Rectal smooth muscle tissue (tissue), 1 donor: ENCODE results near the gene PAPPA.

ENCODE experiments used
- H3K27ac ChIP-seq: one replicate; pipeline ENCODE4 v1.7.0; 2013; ENCODE audit warnings: low read depth, low read length, inconsistent platforms
- H3K27me3 ChIP-seq: one replicate; pipeline ENCODE4 v1.7.0; 2013; ENCODE audit warnings: low read length; ENCODE audit not compliant: control insufficient read depth, insufficient read depth
- H3K36me3 ChIP-seq: one replicate; pipeline ENCODE4 v1.7.0; 2013; ENCODE audit warnings: low read length; ENCODE audit not compliant: control insufficient read depth, insufficient read depth
- H3K4me1 ChIP-seq: one replicate; pipeline ENCODE4 v1.7.0; 2013; ENCODE audit warnings: low read length; ENCODE audit not compliant: control insufficient read depth, insufficient read depth
- H3K4me3 ChIP-seq: one replicate; pipeline ENCODE4 v1.7.0; 2013; ENCODE audit warnings: low read length
- H3K9ac ChIP-seq: one replicate; pipeline ENCODE4 v1.7.0; 2013; ENCODE audit warnings: low read length

The PAPPA gene

DNA sequence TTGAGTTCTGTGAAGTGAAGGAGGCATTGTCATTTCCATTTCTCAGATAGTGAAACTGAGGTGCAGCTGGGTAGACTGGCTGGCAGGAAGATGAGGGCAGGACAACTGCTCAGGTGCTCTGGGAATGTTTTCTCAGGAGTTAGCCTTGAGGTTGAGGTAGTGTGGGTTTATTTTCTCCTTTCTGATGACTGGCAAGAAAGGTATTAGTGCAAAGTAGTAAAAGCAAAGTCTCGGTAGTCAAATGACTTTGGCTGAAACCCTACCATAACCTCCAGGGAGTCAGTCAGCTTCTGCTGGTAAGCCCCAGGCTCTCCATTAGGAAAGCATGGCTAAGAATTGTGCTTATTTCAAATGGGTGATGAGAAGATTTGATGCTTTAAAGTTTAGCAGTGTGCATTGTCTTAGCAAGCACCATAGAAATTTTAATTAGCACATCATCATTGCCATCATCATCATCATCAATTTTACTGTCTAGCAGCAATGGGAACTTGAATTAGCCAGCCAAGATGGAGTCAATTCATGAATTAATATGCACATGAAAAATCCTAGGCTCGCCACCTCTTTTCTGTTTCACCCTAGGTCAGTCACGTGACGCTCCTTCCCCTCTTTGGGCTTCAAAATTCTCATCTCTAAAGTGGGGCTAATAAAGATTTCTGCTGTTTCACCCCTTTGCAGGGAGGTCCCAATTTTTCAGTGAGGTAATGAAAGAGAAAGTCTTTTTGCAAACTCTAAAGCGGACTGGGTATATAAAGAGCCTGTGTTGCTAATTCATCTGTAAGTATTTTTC, 10.7 kb upstream of the PAPPA start:
- no peak overlapping the region for H3K27ac ChIP-seq
- H3K4me1 ChIP-seq, result no peaks in the 10 kb centered on the region
- no peak overlapping the region for H3K4me3 ChIP-seq
- H3K27me3 ChIP-seq, result no peaks in the 10 kb centered on the region
- no peaks in the 10 kb centered on the region for H3K36me3 ChIP-seq
- no peak overlapping the region for H3K9ac ChIP-seq

DNA sequence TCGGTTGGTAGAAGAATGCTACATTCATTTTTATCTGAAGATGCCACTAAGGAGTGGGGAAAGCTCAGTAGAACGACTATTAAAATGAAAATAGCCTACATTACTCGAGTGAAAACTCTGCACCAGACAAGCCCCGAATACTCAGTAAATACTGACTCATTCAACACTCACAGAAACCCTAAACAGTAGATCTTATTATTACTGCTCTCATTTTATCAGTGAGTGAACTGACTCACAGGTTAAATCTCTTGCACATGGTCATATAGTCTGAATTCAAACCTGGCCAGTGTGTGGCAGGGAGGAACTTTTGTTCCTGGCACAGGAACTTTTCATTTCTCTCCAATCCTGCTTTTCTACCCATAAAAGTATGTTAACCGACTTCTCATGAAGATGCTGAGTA, 9.6 kb upstream of the PAPPA start:
- Histone ChIP-seq H3K4me1 (no peaks in the 10 kb centered on the region), H3K4me3 (no peak overlapping the region), H3K27ac (no peak overlapping the region), H3K27me3 (no peaks in the 10 kb centered on the region), H3K9ac (no peak overlapping the region), H3K36me3 (no peaks in the 10 kb centered on the region)

DNA sequence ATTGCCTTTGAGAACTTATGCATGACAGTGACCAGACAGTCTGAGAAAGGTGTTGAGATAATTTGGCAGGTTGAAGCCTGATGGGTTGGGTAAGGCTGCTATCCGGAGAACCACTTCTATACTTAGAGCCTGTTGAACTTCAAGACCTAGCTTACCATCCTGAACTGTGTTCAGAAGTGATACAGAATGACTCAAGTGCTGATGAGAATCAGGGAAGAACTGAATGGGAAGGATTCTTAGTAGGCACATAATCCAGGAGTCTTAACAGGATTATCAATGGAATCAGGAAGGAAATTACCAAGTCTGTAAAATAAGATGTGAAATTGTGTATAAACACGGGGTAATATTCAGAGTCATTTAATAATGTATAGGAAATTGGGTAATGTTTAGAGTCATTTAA, 9.0 kb upstream of the PAPPA start:
- no peaks in the 10 kb centered on the region for H3K36me3 ChIP-seq
- H3K4me3 ChIP-seq, result no peak overlapping the region
- no peaks in the 10 kb centered on the region for H3K27me3 ChIP-seq
- H3K4me1 ChIP-seq, result no peaks in the 10 kb centered on the region
- no peak overlapping the region for H3K9ac ChIP-seq
- no peak overlapping the region for H3K27ac ChIP-seq

DNA sequence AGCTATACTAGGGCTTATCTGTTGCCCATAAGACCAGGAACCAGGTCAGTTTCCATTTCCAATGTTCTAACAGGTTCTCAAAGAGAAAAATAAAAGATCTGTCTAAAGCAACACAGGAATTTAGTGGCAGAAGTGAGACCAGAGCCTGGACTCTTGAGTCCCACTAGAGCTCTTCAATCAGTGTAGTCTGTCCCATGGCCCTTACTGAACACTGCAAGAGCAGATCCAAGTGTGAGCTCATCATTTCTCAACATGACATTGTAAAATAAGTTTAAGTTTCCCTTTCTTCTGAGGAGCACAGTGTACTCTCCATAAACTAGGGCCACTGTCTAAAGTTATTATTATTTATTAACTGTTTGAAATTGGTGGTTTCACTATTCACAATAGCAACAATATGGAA, 8.6 kb upstream of the PAPPA start:
- Histone ChIP-seq H3K4me3 (no peak overlapping the region), H3K27me3 (no peaks in the 10 kb centered on the region), H3K4me1 (no peaks in the 10 kb centered on the region), H3K27ac (no peak overlapping the region), H3K9ac (no peak overlapping the region), H3K36me3 (no peaks in the 10 kb centered on the region)

DNA sequence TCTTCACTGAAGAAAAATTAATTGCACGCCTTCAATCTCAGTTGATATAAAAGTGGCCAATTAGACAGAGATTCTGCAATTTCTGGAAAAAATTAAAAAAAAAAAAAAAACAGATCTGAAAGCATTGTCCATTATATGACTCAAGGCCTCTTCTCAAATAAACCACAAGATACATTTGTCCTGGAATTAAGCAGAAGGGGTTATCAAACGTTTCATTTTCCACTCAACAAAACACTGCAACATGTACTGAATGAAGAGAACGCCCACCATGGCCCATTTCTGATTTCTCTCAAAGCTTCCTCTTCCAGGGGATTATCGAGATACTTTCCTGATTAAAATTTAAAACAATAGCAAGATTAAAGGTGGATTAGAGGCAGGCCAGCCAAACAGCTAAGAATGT, 5.8 kb upstream of the PAPPA start:
- Histone ChIP-seq H3K4me3 (no peak overlapping the region), H3K4me1 (no peaks in the 10 kb centered on the region), H3K36me3 (no peaks in the 10 kb centered on the region), H3K27me3 (no peaks in the 10 kb centered on the region), H3K27ac (no peak overlapping the region), H3K9ac (no peak overlapping the region)

DNA sequence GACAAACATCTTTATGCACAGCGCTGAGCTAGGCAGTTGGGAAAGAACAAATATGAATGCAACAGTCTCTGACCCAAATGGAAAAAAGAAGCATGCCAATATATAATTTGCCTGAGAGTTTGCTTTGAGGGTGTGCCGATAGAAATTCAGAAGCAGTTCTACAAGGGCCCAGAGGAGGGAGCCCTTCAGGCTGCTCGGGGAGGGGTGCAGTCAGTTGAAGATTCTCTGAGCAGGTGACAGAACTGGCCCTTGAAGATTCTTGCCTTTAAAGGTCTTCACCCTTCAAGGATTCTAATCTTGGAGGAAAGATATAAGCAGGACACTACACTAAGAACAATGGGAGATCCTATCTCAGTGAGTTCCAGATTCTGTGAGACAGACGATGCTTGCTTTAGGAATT, 3.7 kb upstream of the PAPPA start:
- Histone ChIP-seq H3K36me3 (no peaks in the 10 kb centered on the region), H3K9ac (no peak overlapping the region), H3K4me3 (no peak overlapping the region), H3K27ac (no peak overlapping the region), H3K4me1 (no peaks in the 10 kb centered on the region), H3K27me3 (peaks cover 3% of the 10 kb centered on the region)

DNA sequence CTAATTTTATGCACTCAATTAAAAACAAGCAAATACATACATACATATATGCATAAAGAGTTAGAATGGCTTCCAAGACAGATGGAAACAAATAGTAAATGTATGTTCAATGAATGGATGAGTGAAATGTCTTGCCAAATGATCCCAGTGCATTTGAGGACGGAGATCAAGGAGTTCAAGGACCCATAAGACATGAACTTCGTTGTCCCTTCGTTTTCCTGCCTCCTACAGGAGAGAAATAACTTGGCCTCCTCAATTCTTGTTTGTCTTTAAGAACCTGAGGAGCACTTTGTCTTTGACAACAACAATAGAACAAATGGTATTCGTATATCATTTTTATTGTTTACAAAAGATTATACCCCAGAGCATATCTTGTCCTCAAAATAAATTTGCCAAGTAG, 2.4 kb upstream of the PAPPA start:
- Histone ChIP-seq H3K27ac (no peak overlapping the region), H3K27me3 (peaks cover 9% of the 10 kb centered on the region), H3K4me1 (no peaks in the 10 kb centered on the region), H3K9ac (no peak overlapping the region), H3K4me3 (no peak overlapping the region), H3K36me3 (no peaks in the 10 kb centered on the region)

DNA sequence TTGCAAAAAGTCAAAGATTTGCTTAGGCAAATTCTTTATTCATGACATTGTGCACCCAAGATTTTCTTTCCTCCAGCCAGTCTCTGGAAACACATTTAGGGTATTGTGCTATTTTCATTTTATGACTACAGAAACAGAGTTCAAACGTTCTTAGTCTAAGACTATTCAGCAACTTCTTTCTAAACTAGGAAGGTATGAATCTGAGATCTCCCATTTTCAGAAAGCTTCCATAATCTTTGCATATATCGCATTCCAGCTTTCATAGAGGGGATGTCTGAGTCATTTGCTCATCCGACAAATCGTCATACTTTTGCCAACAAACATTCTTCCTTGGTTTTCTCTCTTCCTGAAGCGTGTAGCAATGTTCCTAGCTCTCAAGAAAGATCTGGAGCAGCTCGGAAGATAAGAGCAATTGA, 1.6 kb upstream of the PAPPA start:
- Histone ChIP-seq H3K36me3 (no peaks in the 10 kb centered on the region), H3K9ac (no peak overlapping the region), H3K4me3 (no peak overlapping the region), H3K4me1 (no peaks in the 10 kb centered on the region), H3K27me3 (peaks cover 9% of the 10 kb centered on the region), H3K27ac (no peak overlapping the region)

DNA sequence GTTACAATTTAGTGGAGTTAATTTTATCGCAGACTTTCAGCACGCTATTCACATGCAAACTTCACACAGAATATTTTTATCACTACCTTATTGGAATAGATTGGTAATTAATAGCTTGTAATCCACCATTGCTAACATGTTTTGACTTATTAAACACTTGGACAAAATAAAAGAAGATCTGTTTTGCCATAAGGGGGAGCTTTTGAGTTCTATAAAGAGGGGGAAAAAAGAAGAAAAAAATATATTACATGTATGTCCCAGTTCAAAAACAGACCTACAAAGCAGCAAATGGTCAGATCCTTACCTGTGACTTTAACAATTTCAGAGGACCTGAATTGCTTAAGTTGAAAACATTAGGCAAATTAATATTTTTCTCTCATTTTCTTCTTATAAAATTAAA, 1.2 kb upstream of the PAPPA start:
- Histone ChIP-seq H3K36me3 (no peaks in the 10 kb centered on the region), H3K9ac (no peak overlapping the region), H3K4me1 (no peaks in the 10 kb centered on the region), H3K4me3 (no peak overlapping the region), H3K27me3 (peaks cover 9% of the 10 kb centered on the region), H3K27ac (no peak overlapping the region)

DNA sequence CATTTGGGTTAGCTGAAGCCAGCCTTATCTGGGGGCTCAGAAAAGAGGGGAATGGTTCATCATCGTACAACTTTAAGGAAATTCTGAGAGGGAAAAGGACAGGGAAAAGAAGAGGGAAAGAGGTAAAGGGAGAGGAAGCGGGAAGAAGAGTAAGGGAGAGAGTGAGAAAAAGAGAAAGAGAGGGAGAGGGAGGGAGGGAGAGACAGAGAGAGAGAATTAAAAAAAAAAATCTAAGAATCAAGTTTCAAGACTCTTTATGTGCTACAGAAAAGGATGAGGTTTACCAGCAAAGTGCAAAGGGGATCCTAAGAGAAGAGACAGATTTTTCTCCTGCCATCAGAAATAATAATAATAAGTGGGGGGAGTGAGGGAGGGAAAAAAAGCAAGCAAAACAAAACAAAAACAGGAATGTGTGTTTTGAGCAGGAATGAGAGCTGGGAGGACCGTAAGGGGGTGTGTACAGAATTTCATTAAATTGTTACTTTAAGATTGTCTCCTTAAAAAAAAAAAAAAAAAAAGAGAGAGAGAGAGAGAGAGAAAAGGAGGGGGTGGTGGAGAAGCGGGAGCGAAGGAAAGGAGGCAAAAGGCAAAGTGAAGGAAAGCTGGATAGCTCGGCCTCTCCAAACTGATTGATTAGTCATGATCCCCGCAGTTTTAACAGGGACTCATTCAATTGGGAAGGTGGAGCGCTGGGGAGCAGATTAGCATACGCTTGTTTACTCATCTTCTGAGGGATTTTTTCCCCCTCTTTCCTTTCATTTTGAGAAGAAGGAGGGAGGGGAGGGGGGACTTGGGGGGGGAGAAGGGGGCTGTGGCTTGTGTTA, 438 bp upstream of the PAPPA start:
- Histone ChIP-seq H3K27ac (peak overlapping the region; percentile 50), H3K27me3 (peaks cover 9% of the 10 kb centered on the region), H3K4me3 (no peak overlapping the region), H3K36me3 (no peaks in the 10 kb centered on the region), H3K4me1 (no peaks in the 10 kb centered on the region), H3K9ac (no peak overlapping the region)

DNA sequence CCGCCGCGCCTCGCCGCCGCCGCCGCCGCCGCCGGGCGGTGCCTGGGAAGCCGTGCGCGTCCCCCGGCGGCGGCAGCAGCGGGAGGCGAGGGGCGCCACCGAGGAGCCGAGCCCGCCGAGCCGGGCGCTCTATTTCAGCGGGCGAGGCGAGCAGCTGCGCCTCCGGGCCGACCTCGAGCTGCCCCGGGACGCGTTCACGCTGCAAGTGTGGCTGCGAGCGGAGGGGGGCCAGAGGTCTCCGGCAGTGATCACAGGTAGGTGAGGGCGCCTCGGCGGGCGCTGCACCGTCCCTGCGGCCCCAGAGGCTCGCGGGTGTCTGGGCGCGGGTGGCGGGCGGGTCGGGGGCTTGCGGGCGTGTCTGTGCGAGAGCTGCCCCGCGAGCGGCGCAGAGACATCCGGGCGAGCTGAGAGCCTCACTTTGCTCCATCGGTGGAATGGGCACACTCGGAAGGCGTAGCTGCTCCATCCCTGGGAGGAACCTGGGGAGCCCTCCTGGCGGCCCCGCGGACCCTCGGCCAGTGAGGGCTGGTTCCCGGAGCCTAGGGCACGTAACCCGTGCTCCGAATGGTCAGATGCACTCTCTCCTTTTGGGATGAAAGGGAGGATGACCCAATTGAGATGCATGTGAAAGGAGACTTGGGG, 864 bp downstream of the PAPPA start:
- H3K27me3 ChIP-seq, result peaks cover 9% of the 10 kb centered on the region
- H3K4me1 ChIP-seq, result no peaks in the 10 kb centered on the region
- peak overlapping the region; percentile 67 for H3K4me3 ChIP-seq
- peak overlapping the region; percentile 72 for H3K27ac ChIP-seq
- peak overlapping the region; percentile 34 for H3K9ac ChIP-seq
- no peaks in the 10 kb centered on the region for H3K36me3 ChIP-seq

DNA sequence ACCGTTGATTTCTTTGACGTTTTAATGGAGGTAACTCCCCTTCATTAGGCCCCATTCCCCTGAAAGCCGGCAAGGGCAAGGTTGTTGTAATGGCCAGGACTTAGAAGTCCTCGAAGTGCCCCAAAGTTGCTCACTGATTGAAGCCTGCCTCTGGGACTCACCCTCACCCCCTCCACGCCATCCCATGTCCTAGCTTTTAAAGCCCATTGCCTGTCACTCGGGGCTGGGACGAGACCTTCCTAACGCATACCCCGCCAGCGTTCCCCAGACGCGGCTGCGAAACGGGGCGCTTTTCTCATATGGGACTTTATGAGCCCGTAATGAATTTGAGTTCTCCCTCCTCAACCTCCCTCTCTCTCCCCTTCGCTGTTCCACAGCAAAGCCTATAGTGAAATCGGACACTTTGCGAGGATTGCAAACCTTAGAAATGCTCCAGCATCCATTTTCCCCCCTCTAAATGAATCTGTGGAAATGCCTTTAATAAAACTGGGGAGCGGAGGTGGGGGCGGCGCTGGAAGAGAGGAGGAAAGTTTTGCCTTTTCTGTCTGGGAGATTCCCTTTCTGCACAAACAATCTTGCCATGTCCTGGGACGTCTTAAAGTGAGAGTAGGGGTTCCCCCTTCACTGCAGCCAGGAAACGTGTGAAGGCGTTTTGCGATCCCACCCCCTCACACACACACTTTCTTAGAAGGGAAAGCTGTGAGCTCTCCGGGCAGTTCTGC, 1.5 kb downstream of the PAPPA start:
- Histone ChIP-seq H3K4me3 (peak overlapping the region; percentile 67), H3K27me3 (peaks cover 9% of the 10 kb centered on the region), H3K36me3 (no peaks in the 10 kb centered on the region), H3K9ac (no peak overlapping the region), H3K4me1 (no peaks in the 10 kb centered on the region), H3K27ac (peak overlapping the region; percentile 72)
